Measurements from ENCODE around the gene CDH13.

CDH13 gene

GRCh38 chr16:82699711-82700495, 73.1 kb downstream of the CDH13 start:
- no peak for DNase-seq

- DNase-seq: no peak
Observed at GRCh38 chr16:82700541-82701235, 73.9 kb downstream of the CDH13 start.

- no peak for DNase-seq
Observed at GRCh38 chr16:82701442-82701955, 74.7 kb downstream of the CDH13 start.

GRCh38 chr16:82703161-82703560, 76.4 kb downstream of the CDH13 start:
- no peak for DNase-seq

- DNase-seq: no peak
Observed at GRCh38 chr16:82703871-82704768, 77.4 kb downstream of the CDH13 start.

GRCh38 chr16:82709987-82710386, 83.2 kb downstream of the CDH13 start:
- DNase-seq: no peak

GRCh38 chr16:82713778-82714177, 87.0 kb downstream of the CDH13 start:
- no peak for DNase-seq

- no peak for DNase-seq
Observed at GRCh38 chr16:82715160-82715559, 88.4 kb downstream of the CDH13 start.

- no peak for DNase-seq
Observed at GRCh38 chr16:82715833-82716232, 89.1 kb downstream of the CDH13 start.

- no peak for DNase-seq
Observed at GRCh38 chr16:82716361-82716855, 89.6 kb downstream of the CDH13 start.

- DNase-seq: no peak
Observed at GRCh38 chr16:82720414-82720813, 93.6 kb downstream of the CDH13 start.

GRCh38 chr16:82726306-82726705, 99.5 kb downstream of the CDH13 start:
- DNase-seq: no peak

- no peak for DNase-seq
Observed at GRCh38 chr16:82728901-82729300, 102.1 kb downstream of the CDH13 start.

- DNase-seq: no peak
Observed at GRCh38 chr16:82730901-82731300, 104.1 kb downstream of the CDH13 start.

- no peak for DNase-seq
Observed at GRCh38 chr16:82732461-82732860, 105.7 kb downstream of the CDH13 start.

- no peak for DNase-seq
Observed at GRCh38 chr16:82735186-82735585, 108.4 kb downstream of the CDH13 start.

GRCh38 chr16:82735673-82736091, 108.9 kb downstream of the CDH13 start:
- DNase-seq: no peak

GRCh38 chr16:82736224-82736623, 109.5 kb downstream of the CDH13 start:
- no peak for DNase-seq

- no peak for DNase-seq
Observed at GRCh38 chr16:82738699-82739098, 111.9 kb downstream of the CDH13 start.

GRCh38 chr16:82741073-82741615, 114.4 kb downstream of the CDH13 start:
- no peak for DNase-seq

GRCh38 chr16:82744958-82745357, 118.2 kb downstream of the CDH13 start:
- DNase-seq: no peak

GRCh38 chr16:82748026-82748425, 121.3 kb downstream of the CDH13 start:
- DNase-seq: no peak

GRCh38 chr16:82750068-82750467, 123.3 kb downstream of the CDH13 start:
- no peak for DNase-seq

Measured in inflammatory macrophage treated with lipopolysaccharide for 4 hours (primary cell).